Duodenal mucosa (tissue), 2 donors: Measurements from ENCODE around the gene CRISP2.

Experiments
- H3K27ac ChIP-seq: one replicate; pipeline ENCODE4 v1.7.0; 2013; ENCODE audit warnings: low read depth, low read length
- H3K27me3 ChIP-seq, 2 donors: one replicate each; pipeline ENCODE4 v1.7.0; 2013; ENCODE audit warnings: low read length in 2 of 2, control low read depth in 1 of 2; ENCODE audit not compliant: insufficient read depth in 2 of 2, control insufficient read depth in 1 of 2
- H3K36me3 ChIP-seq, 2 donors: one replicate each; pipeline ENCODE4 v1.7.0; 2013; ENCODE audit warnings: low read length in 2 of 2, control low read depth in 1 of 2; ENCODE audit not compliant: insufficient read depth in 2 of 2, control insufficient read depth in 1 of 2
- H3K4me1 ChIP-seq, 2 donors: one replicate each; pipeline ENCODE4 v1.7.0; 2013; ENCODE audit warnings: low read length in 2 of 2, control low read depth in 1 of 2; ENCODE audit not compliant: insufficient read depth in 2 of 2, control insufficient read depth in 1 of 2
- H3K4me3 ChIP-seq, 2 donors: one replicate each; pipeline ENCODE4 v1.7.0; 2013; ENCODE audit warnings: low read length in 2 of 2, low read depth in 1 of 2
- H3K9ac ChIP-seq, 2 donors: one replicate each; pipeline ENCODE4 v1.7.0; 2013; ENCODE audit warnings: low read length in 2 of 2, low read depth in 1 of 2
- H3K9me3 ChIP-seq, 2 donors: one replicate each; pipeline ENCODE4 v1.7.0; 2013; ENCODE audit warnings: low read length in 2 of 2, control low read depth in 1 of 2; ENCODE audit not compliant: control insufficient read depth in 1 of 2

Gene CRISP2

DNA sequence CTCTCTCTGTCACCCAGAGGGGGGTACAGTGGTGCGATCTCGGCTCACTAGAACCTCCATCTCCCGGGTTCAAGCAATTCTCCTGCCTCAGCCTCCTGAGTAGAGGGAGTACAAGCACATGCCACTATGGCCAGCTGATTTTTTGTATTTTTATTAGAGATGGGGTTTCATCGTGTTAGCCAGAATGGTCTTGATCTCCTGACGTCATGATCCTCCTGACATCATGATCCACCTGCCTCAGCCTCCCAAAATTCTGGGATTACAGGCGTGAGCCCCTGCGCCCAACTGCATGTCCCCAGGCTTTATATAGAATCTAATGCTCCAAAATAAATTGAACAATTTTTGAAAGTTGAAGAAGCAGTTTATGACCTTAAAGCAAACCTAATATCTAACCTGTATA is 7.0 kb upstream of the CRISP2 start:
- Histone ChIP-seq H3K27ac (no peak overlapping the region), H3K9me3 (no peaks in the 10 kb centered on the region), H3K27me3 (no peaks in the 10 kb centered on the region), H3K36me3 (no peaks in the 10 kb centered on the region), H3K9ac (no peak overlapping the region), H3K4me3 (no peak overlapping the region), H3K4me1 (no peaks in the 10 kb centered on the region)

DNA sequence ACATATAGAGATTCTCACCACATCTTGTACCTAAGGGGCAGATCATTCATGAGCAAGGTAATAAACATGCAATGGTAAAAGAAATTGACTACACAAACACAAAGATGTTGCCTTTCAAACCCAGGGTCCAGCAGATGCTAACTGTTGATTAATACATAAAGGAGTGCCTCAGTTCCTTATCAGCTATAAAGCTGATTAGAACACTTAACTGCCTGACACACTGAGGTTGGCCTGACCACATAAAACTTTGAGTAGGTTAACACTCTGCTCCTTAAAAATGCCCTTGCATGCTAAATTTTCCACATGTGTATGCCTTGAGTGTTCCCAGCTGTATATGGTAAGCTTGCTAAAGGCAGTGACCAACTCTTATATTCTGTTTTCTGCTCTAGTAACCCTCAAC is 14.9 kb downstream of the CRISP2 start:
- Histone ChIP-seq H3K9me3 (peaks cover 0 to 3% of the 10 kb centered on the region in 2 donors), H3K4me1 (no peaks in the 10 kb centered on the region), H3K4me3 (no peak overlapping the region), H3K36me3 (no peaks in the 10 kb centered on the region), H3K27me3 (no peaks in the 10 kb centered on the region), H3K27ac (no peak overlapping the region), H3K9ac (no peak overlapping the region)

DNA sequence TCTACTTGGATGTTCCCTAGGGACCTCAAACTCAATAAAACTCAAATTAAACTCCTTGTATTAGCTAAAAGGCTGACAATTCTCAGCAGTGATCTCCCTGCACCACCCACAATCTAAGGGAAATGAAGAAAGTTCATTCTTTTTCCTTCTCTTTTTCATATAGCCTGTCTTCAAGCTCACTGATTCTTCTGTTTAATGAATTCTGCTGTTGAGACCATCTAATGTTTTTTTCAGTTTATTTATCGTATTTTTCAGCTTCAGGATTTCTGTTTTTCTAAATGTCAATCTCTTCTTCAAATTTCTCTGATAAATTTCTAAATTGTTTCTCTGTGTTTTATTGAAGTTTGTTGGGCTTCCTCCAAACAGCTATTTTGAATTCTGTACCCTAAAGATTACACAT is 19.8 kb downstream of the CRISP2 start:
- H3K9ac ChIP-seq: no peak overlapping the region
- H3K4me1 ChIP-seq: no peaks in the 10 kb centered on the region
- H3K36me3 ChIP-seq: no peaks in the 10 kb centered on the region
- H3K9me3 ChIP-seq: peaks cover 0 to 3% of the 10 kb centered on the region in 2 donors
- no peak overlapping the region for H3K27ac ChIP-seq
- no peaks in the 10 kb centered on the region for H3K27me3 ChIP-seq
- no peak overlapping the region for H3K4me3 ChIP-seq

DNA sequence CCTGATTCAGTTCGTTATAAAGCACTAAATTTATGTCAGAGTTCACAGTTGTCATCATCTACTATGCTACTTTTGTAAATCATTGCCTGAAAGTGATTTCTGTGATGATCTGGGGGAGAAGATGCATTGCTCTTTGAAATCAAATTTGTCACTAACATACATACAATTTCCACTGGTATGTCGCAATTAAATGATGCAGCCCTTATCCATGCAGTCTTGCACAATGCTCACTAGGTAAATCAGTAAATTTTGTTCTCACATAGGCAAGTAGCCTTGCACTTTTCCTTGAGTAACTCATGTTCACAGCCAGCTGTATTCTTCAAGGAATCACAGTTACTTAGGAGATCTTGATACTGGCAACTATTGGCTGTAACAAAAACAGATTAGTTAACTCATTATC is 20.8 kb downstream of the CRISP2 start:
- Histone ChIP-seq H3K36me3 (no peaks in the 10 kb centered on the region), H3K4me3 (no peak overlapping the region), H3K27ac (no peak overlapping the region), H3K9me3 (peaks cover 0 to 3% of the 10 kb centered on the region in 2 donors), H3K27me3 (no peaks in the 10 kb centered on the region), H3K9ac (no peak overlapping the region), H3K4me1 (no peaks in the 10 kb centered on the region)

DNA sequence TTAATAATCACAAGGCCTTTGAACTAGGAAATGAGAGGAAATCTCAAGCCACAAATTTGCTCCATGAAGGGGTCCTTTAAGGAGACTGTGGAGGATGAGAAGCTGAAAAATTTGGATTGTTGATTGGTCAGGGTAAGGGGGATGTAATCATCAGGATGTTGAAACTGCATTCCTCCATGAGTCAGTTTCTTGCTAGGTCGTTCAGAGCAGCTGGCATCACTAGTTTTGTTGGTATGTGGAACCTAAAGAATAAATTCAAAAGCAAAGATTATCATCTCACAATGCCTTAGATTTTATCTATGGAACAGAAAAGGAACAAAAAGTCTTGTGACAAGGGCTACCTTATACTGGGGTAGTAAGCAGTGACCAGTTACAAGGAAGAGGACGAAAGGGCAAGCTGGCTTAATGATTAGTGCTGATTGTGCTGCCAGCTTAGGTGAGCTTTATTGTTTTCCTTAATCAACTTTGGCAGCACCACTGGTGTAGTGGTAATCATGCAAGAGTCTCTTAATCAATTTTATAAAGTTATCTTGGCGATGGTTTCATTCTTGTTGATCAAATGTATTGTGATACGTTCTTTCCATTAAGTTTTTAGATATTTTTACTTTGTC is 36.6 kb downstream of the CRISP2 start:
- Histone ChIP-seq H3K36me3 (no peaks in the 10 kb centered on the region), H3K9ac (no peak overlapping the region), H3K9me3 (no peaks in the 10 kb centered on the region), H3K4me3 (no peak overlapping the region), H3K27ac (no peak overlapping the region), H3K27me3 (no peaks in the 10 kb centered on the region), H3K4me1 (no peaks in the 10 kb centered on the region)

DNA sequence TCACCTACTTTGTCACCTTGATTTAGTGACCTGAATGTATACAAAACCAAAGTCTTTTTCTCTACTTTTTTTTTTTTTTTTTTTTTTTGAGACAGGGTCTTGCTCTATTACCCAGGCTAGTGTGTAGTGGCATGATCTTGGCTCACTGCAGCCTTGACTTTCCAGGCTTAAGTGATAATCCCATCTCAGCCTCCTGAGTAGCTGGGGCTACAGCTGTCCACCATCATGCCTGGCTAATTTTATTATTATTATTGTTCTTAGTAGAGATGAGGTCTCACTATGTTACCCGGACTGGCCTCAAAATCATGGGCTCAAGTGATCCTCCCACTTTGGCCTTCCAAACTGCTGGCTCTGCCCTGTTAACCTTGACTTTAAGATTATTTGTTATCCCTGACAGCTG is 37.5 kb downstream of the CRISP2 start:
- H3K27me3 ChIP-seq: no peaks in the 10 kb centered on the region
- no peaks in the 10 kb centered on the region for H3K36me3 ChIP-seq
- H3K9me3 ChIP-seq: no peaks in the 10 kb centered on the region

DNA sequence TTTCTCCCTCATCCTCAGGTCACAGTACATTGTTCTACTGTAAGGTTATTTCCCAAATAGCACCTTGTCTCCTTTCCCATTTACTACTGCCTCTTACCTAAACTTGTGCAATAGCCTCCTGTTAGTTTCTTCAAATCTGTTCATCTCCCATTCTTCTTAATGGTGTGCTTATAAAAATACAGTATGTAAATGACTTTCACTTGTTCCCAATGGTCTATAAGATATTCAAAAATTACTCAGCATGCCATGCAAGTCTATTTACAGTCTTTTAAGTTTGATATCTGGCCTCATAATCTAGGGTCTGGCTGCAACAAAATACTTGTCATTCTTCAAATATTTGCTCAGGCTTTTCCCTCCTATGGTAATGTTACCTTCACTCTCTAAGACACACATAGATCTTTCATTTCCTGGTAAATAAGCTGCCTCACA is 45.2 kb downstream of the CRISP2 start:
- Histone ChIP-seq H3K9me3 (no peaks in the 10 kb centered on the region), H3K36me3 (no peaks in the 10 kb centered on the region), H3K9ac (no peak overlapping the region), H3K27me3 (no peaks in the 10 kb centered on the region), H3K4me1 (no peaks in the 10 kb centered on the region), H3K27ac (no peak overlapping the region), H3K4me3 (no peak overlapping the region)

More for the DNA sequence above, 37.5 kb downstream of the CRISP2 start:
- H3K4me1 ChIP-seq: no peaks in the 10 kb centered on the region
- H3K27ac ChIP-seq: no peak overlapping the region
- H3K9ac ChIP-seq: no peak overlapping the region
- no peak overlapping the region for H3K4me3 ChIP-seq

DNA sequence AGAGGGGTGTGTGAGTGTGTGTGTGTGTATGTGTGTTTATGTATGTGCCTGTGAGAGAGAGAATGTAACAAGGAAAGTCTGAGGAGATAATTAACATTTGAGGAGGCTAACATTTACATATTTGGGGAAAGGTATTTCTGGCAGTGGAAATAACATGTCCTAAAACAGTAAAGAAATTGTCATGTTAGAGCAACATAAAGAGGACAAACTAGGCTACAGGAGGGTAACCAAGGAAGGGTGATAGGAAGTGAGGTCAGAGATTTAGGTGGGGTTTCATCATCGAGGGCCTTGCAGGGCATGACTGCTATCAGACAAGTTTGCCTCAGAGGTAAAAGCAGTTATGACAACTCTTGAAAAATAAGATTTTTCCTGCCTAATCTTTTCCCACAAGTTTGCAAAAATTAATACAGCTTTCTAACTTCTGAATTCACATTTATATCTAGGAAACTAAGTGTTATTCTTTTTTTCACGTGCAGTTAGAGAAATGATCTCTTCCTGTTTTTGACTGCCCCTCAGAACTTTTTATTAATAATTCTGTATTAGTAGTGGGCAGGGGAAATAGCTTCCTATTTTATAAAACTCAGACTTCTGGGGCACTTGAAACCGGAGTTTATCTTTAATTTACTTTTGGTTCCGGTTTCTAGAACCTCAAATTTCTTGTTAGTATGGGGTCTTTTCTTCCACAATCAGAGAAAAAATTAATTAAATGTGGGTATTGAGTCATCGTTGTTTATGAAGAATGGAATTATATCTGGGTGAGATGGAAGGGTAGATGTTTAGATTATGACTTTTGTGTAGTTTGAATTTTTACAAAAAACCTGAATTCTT is 46.2 kb downstream of the CRISP2 start:
- Histone ChIP-seq H3K9me3 (no peaks in the 10 kb centered on the region), H3K27me3 (no peaks in the 10 kb centered on the region), H3K9ac (no peak overlapping the region), H3K27ac (no peak overlapping the region), H3K4me1 (no peaks in the 10 kb centered on the region), H3K36me3 (no peaks in the 10 kb centered on the region), H3K4me3 (no peak overlapping the region)

DNA sequence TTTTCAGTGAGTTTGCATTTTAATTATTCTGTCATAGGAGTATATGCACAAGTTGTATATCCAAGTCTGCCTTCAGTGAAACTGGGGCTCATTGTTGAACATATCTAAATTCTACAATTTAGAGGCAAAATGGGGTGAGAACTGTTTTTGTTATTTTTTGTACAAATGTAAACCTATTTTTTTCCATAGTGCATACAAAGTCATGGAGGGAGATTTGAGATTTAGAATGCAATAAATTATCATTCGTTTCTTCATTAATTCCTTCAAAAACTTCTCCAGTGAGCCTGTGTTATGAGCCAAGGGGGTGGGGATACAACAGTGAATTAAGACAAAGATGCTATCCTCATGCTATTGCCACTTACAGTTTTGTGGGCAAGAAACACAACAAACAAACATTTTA is 46.9 kb downstream of the CRISP2 start:
- Histone ChIP-seq H3K4me3 (no peak overlapping the region), H3K4me1 (no peaks in the 10 kb centered on the region), H3K9me3 (no peaks in the 10 kb centered on the region), H3K27ac (no peak overlapping the region), H3K9ac (no peak overlapping the region), H3K27me3 (no peaks in the 10 kb centered on the region), H3K36me3 (no peaks in the 10 kb centered on the region)

DNA sequence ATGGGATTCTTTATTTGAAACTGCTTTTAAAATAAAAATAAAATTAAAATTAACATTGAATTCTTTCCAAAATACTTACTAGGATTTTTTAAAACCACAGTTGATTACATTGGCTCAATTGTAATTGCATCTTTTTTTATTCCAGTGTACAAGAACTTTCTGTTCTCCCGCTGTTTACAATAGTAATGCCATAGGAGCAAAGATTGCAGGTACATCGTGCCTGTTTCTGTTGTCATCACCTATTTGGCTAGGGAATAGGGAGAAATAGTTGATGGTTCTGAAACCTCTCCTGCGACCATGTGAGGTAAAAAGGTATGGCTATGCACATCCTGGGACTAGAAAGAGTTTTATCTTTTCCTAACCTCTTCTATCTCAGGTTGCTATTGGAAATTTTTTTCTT is 48.5 kb downstream of the CRISP2 start:
- H3K4me1 ChIP-seq: no peaks in the 10 kb centered on the region
- no peaks in the 10 kb centered on the region for H3K27me3 ChIP-seq
- H3K27ac ChIP-seq: no peak overlapping the region
- no peak overlapping the region for H3K9ac ChIP-seq
- H3K36me3 ChIP-seq: no peaks in the 10 kb centered on the region
- no peak overlapping the region for H3K4me3 ChIP-seq
- H3K9me3 ChIP-seq: no peaks in the 10 kb centered on the region
